K562 (cell line): Measurements from ENCODE around the gene ZNF18. TPM values are rescaled to one million over a fixed set of nuclear protein-coding genes. Genes with fewer than 3 reads are reported as not detected.

Source experiments
- CBFA2T2 ChIP-seq: fragments of 450-650 bp; conservative IDR thresholded peaks from 2 replicates; pipeline ENCODE4 v1.6.1; 2017; ENCODE audit warnings: mild to moderate bottlenecking
- CBX8 ChIP-seq: fragments of 200-600 bp; sonication (generic); IDR thresholded peaks from 2 replicates; pipeline ENCODE4 v1.6.1; 2012; ENCODE audit warnings: borderline replicate concordance, mixed run types, low read depth, mild to moderate bottlenecking, moderate library complexity, mixed read lengths, low read length, control low read depth, inconsistent platforms; ENCODE audit not compliant: poor library complexity, severe bottlenecking; ENCODE audit errors: extremely low read depth
- CTBP1 ChIP-seq: fragments of 450-650 bp; IDR thresholded peaks from 2 replicates; pipeline ENCODE4 v1.6.1; 2016; ENCODE audit warnings: borderline replicate concordance
- FOSL1 ChIP-seq: fragments of 200-800 bp; sonication (Bioruptor generic); conservative IDR thresholded peaks from 2 replicates; pipeline ENCODE4 v1.6.1; 2016; ENCODE audit warnings: missing genetic modification characterization, missing compliant biosample characterization
- FOXM1 ChIP-seq, 2 experiments: fragments of 450-650 bp in 1 of 2; sonication (generic) in 1 of 2; formaldehyde crosslinking in 1 of 2; IDR thresholded peaks; 2 replicates each; pipeline versions ENCODE4 v1.6.1 to v1.9.0; 2017 to 2022; ENCODE audit warnings: low read depth in 2 of 2, mild to moderate bottlenecking in 2 of 2, missing genetic modification reagents in 1 of 2, moderate library complexity in 1 of 2
- HES1 ChIP-seq: fragments of 450-650 bp; IDR thresholded peaks from 2 replicates; pipeline ENCODE4 v1.6.1; 2016; ENCODE audit warnings: low read depth, mild to moderate bottlenecking, moderate library complexity
- ILF3 ChIP-seq: fragments of 450-650 bp; IDR thresholded peaks from 2 replicates; pipeline ENCODE4 v1.6.1; 2018; ENCODE audit warnings: antibody characterized with exemption, mild to moderate bottlenecking, moderate library complexity, borderline replicate concordance
- IRF1 ChIP-seq: sonication (generic); formaldehyde crosslinking; IDR thresholded peaks from 2 replicates; pipeline ENCODE4 v1.8.0; 2022; ENCODE audit warnings: missing genetic modification reagents, mild to moderate bottlenecking, borderline replicate concordance
- JUN ChIP-seq, 2 experiments: sonication (generic) in 1 of 2; formaldehyde crosslinking in 1 of 2; IDR thresholded peaks; 2 replicates each; pipeline versions ENCODE4 v1.6.1 to v1.8.0; 2012 to 2022; ENCODE audit warnings: borderline replicate concordance in 2 of 2, mild to moderate bottlenecking in 2 of 2, improper control_type of control experiment in 1 of 2, low read depth in 1 of 2, low read length in 1 of 2, missing genetic modification reagents in 1 of 2
- KAT2B ChIP-seq: IDR thresholded peaks from one replicate; pipeline ENCODE4 v1.6.1; 2012; ENCODE audit warnings: low read depth, mild to moderate bottlenecking, control low read depth, inconsistent platforms, low read length, moderate library complexity
- KLF16 ChIP-seq: IDR thresholded peaks from 2 replicates; pipeline ENCODE4 v1.6.1; 2016; ENCODE audit warnings: antibody characterized with exemption
- MEIS2 ChIP-seq: fragments of 450-650 bp; IDR thresholded peaks from 2 replicates; pipeline ENCODE4 v1.6.1; 2014; ENCODE audit warnings: mild to moderate bottlenecking; ENCODE audit not compliant: partially characterized antibody
- MYBL2 ChIP-seq, 2 experiments: fragments of 450-650 bp in 1 of 2; sonication (generic) in 1 of 2; formaldehyde crosslinking in 1 of 2; IDR thresholded peaks; 2 replicates each; pipeline versions ENCODE4 v1.6.1 to v1.8.1; 2017 to 2022; ENCODE audit warnings: borderline replicate concordance in 1 of 2, inconsistent platforms in 1 of 2, low read depth in 1 of 2, mild to moderate bottlenecking in 1 of 2, missing genetic modification reagents in 1 of 2, moderate library complexity in 1 of 2
- NCOR1 ChIP-seq: fragments of 450-650 bp; IDR thresholded peaks from 2 replicates; pipeline ENCODE4 v1.6.1; 2016; ENCODE audit warnings: mild to moderate bottlenecking, moderate library complexity
- NFE2 ChIP-seq: IDR thresholded peaks from 2 replicates; pipeline ENCODE4 v1.6.1; 2014; ENCODE audit warnings: antibody characterized with exemption, low read depth
- PPARD ChIP-seq: fragments of 250-450 bp; sonication (Bioruptor Pico); IDR thresholded peaks from 2 replicates; pipeline ENCODE4 v1.8.0; 2022; ENCODE audit warnings: inconsistent platforms, mild to moderate bottlenecking, moderate library complexity
- SAFB2 ChIP-seq: fragments of 200-400 bp; formaldehyde crosslinking; IDR thresholded peaks from 2 replicates; pipeline ENCODE4 v1.6.1; 2018; ENCODE audit warnings: borderline replicate concordance, low read length, low read depth, moderate library complexity; ENCODE audit not compliant: severe bottlenecking
- SMAD4 ChIP-seq: fragments of 250-450 bp; sonication (Bioruptor Pico); conservative IDR thresholded peaks from 2 replicates; pipeline ENCODE4 v1.8.0; 2021; ENCODE audit warnings: inconsistent platforms, mild to moderate bottlenecking, moderate library complexity
- SRSF3 ChIP-seq: fragments of 200-400 bp; formaldehyde crosslinking; IDR thresholded peaks from 2 replicates; pipeline ENCODE4 v1.6.1; 2016; ENCODE audit warnings: mild to moderate bottlenecking, low read length, moderate library complexity; ENCODE audit not compliant: insufficient read depth
- STAT5A ChIP-seq: IDR thresholded peaks from 2 replicates; pipeline ENCODE4 v1.6.1; 2012; ENCODE audit warnings: low read length, inconsistent platforms, borderline replicate concordance
- TCF3 ChIP-seq: sonication (generic); formaldehyde crosslinking; IDR thresholded peaks from 2 replicates; pipeline ENCODE4 v1.4.0; 2020; ENCODE audit warnings: mild to moderate bottlenecking, missing genetic modification reagents
- TCF7L2 ChIP-seq: fragments of 150-350 bp; IDR thresholded peaks from 2 replicates; pipeline ENCODE4 v1.6.1; 2016; ENCODE audit warnings: low read depth, mild to moderate bottlenecking, low read length, moderate library complexity
- ZNF232 ChIP-seq: sonication (generic); formaldehyde crosslinking; IDR thresholded peaks from 2 replicates; pipeline ENCODE4 v1.8.0; 2022; ENCODE audit warnings: mild to moderate bottlenecking, missing genetic modification reagents
- ZNF280A ChIP-seq: fragments of 450-650 bp; IDR thresholded peaks from 2 replicates; pipeline ENCODE4 v1.6.1; 2018; ENCODE audit warnings: mild to moderate bottlenecking, low read depth; ENCODE audit not compliant: partially characterized antibody
- ZNF282 ChIP-seq: sonication (generic); formaldehyde crosslinking; IDR thresholded peaks from 2 replicates; pipeline ENCODE4 v1.8.1; 2023; ENCODE audit warnings: missing genetic modification reagents
- ZNF316 ChIP-seq: fragments of 450-650 bp; IDR thresholded peaks from 2 replicates; pipeline ENCODE4 v1.6.1; 2016
- ZNF324 ChIP-seq: fragments of 250-450 bp; sonication (Bioruptor Pico); IDR thresholded peaks from 2 replicates; pipeline ENCODE4 v1.4.0; 2020; ENCODE audit warnings: mild to moderate bottlenecking
- polyA plus RNA-seq, 8 experiments: library from polyadenylated mRNA; depleted of rRNA in 4 of 8; stranded (reverse) in 5 of 8; unstranded in 3 of 8; fragments of >200 nt; fragmentation: Nextera tagmentation in 2 of 8; fragmentation: Illumina TruSeq in 1 of 8; extraction: Ambion mirVana in 2 of 8; extraction: Trizol in 1 of 8; gene quantifications; 2 replicates each; pipeline versions ENCODE4 v1.2.1 to v1.2.3, GENCODE V29; 2011 to 2014; ENCODE audit warnings: inconsistent platforms in 1 of 8, missing spikeins in 1 of 8
- total RNA-seq, 7 experiments: library from RNA; depleted of rRNA in 6 of 7; stranded (reverse); fragments of >200 nt in 6 of 7; fragmentation: Illumina TruSeq in 2 of 7; extraction: Trizol in 2 of 7; gene quantifications; 2 replicates each; pipeline versions ENCODE4 v1.2.1 to v1.2.3, GENCODE V29; 2011 to 2021; ENCODE audit warnings: low replicate concordance in 1 of 7

Gene ZNF18
- total and polyA plus RNA-seq, 9 of the 15 experiments (the other 6 are each of a cell fraction or from before 2014, with no cell fraction given), result 1.1 to 5.0 (median 3.4) TPM

GRCh38 chr17:11928436-11928835 is 68.8 kb downstream of the ZNF18 start (continued):
- TF ChIP-seq CBX8 (no peak), MYBL2 (IDR thresholded peaks at IDR 0.05; ENCODE audit: low read depth) (no peak), MYBL2 (CRISPR knock-in tag; IDR thresholded peaks at IDR 0.05; ENCODE audit: borderline replicate concordance) (no peak), SAFB2 (no peak), TCF3 (CRISPR knock-in tag) (peak; percentile 81), ZNF324 (CRISPR knock-in tag) (no peak), ZNF282 (CRISPR knock-in tag) (no peak), TCF7L2 (no peak), PPARD (CRISPR knock-in tag) (no peak), KLF16 (peak; percentile 80), CTBP1 (peak; percentile 29; the same call in 1 of the 2 replicates), NFE2 (peak; percentile 59), ZNF280A (no peak), FOSL1 (tag) (peak; percentile 71), ILF3 (no peak), FOXM1 (IDR thresholded peaks at IDR 0.05; ENCODE audit: low read depth) (peak; percentile 50; the same call in 1 of the 2 replicates), FOXM1 (CRISPR knock-in tag; IDR thresholded peaks at IDR 0.05; ENCODE audit: low read depth) (no peak), JUN (IDR thresholded peaks at IDR 0.05; ENCODE audit: borderline replicate concordance, low read depth, low read length) (no peak), JUN (CRISPR knock-in tag; IDR thresholded peaks at IDR 0.05; ENCODE audit: borderline replicate concordance) (no peak), ZNF232 (no peak), SMAD4 (CRISPR knock-in tag) (peak; percentile 94), CBFA2T2 (peak; percentile 78), ZNF316 (peak; percentile 40; the same call in 1 of the 2 replicates), IRF1 (CRISPR knock-in tag) (no peak), NCOR1 (peak; percentile 79), HES1 (0 out of 2 replicates have a peak, but pooled peaks have one; percentile 26), STAT5A (peak; percentile 44; the same call in 1 of the 2 replicates), MEIS2 (peak; percentile 70), SRSF3 (no peak), KAT2B (no peak)
